Ectodermal cell (in vitro differentiated cells): ENCODE results near the gene SYCE1L. TPM values are rescaled to one million over a fixed set of nuclear protein-coding genes. Genes with fewer than 3 reads are reported as not detected.
"Not testable (repeated sequence)": the region's sequence is repeated elsewhere in the genome, so short reads cannot be mapped to it uniquely, and the experiment has no call there.

Experiments
- H3K27ac ChIP-seq: 2 replicates; pipeline ENCODE4 v1.7.0; 2013; ENCODE audit warnings: mild to moderate bottlenecking, low read depth, low read length; ENCODE audit not compliant: insufficient read depth, poor library complexity, severe bottlenecking
- H3K27me3 ChIP-seq: 2 replicates; pipeline ENCODE4 v1.7.0; 2013; ENCODE audit warnings: mild to moderate bottlenecking, low read length; ENCODE audit not compliant: insufficient read depth, control insufficient read depth, poor library complexity, severe bottlenecking
- H3K36me3 ChIP-seq: one replicate; pipeline ENCODE4 v1.7.0; 2013; ENCODE audit warnings: low read length; ENCODE audit not compliant: control insufficient read depth, insufficient read depth
- H3K4me1 ChIP-seq: one replicate; pipeline ENCODE4 v1.7.0; 2013; ENCODE audit warnings: low read length; ENCODE audit not compliant: control insufficient read depth, insufficient read depth
- H3K4me3 ChIP-seq: 2 replicates; pipeline ENCODE4 v1.7.0; 2013; ENCODE audit warnings: low read depth, low read length, control low read depth; ENCODE audit not compliant: insufficient read depth
- H3K9me3 ChIP-seq: 2 replicates; pipeline ENCODE4 v1.7.0; 2013; ENCODE audit warnings: mild to moderate bottlenecking, low read length, moderate library complexity; ENCODE audit not compliant: control insufficient read depth
- WGBS, 2 experiments: methylation state at CpG; one replicate each; pipeline ENCODE4 v1.1.7; 2013; ENCODE audit warnings: missing lambda C conversion rate in 2 of 2; 5-methylcytosine and 5-hydroxymethylcytosine counted together
- polyA plus RNA-seq, 4 experiments: library from polyadenylated mRNA; stranded (reverse); fragments of 50-300 nt; gene quantifications; one replicate each; pipeline ENCODE4 v1.2.3, GENCODE V29; 2013

SYCE1L gene
- polyA plus RNA-seq (2013, experiment 1 of 4): 6.3 TPM
- 5.7 TPM for polyA plus RNA-seq (2013, experiment 2 of 4)
- polyA plus RNA-seq (2013, experiment 3 of 4): 11.2 TPM
- 4.7 TPM for polyA plus RNA-seq (2013, experiment 4 of 4)

GRCh38 chr16:77199211-77199610 lies at the start of gene SYCE1L:
SYCE1L (plus strand) TSS chr16:77199408; CDS start chr16:77199452, 44 bp downstream.
- no peaks in the 10 kb centered on the region for H3K27me3 ChIP-seq
- no peaks in the 10 kb centered on the region for H3K9me3 ChIP-seq
- H3K27ac ChIP-seq: no peak within 1 kb of the TSS
- 93 to 95% methylated on average over 17 of the region's 18 CpGs for WGBS, 2 experiments
- no peak within 1 kb of the TSS for H3K4me3 ChIP-seq
- peaks cover 16% of the 10 kb centered on the region for H3K36me3 ChIP-seq
- no peaks in the 10 kb centered on the region for H3K4me1 ChIP-seq

GRCh38 chr16:77157346-77158058 lies 41.7 kb upstream of the SYCE1L start:
- no peak overlapping the region for H3K27ac ChIP-seq
- WGBS, 2 experiments: 89 to 94% methylated on average over 2 of the region's 3 CpGs
- H3K36me3 ChIP-seq: no peaks in the 10 kb centered on the region
- H3K4me3 ChIP-seq: no peak overlapping the region
- no peaks in the 10 kb centered on the region for H3K9me3 ChIP-seq
- no peaks in the 10 kb centered on the region for H3K4me1 ChIP-seq
- H3K27me3 ChIP-seq: no peaks in the 10 kb centered on the region

GRCh38 chr16:77158293-77158692 lies 40.9 kb upstream of the SYCE1L start:
- Histone ChIP-seq H3K27ac (no peak overlapping the region), H3K36me3 (no peaks in the 10 kb centered on the region), H3K9me3 (no peaks in the 10 kb centered on the region), H3K4me1 (no peaks in the 10 kb centered on the region), H3K4me3 (no peak overlapping the region), H3K27me3 (no peaks in the 10 kb centered on the region)
- 92 to 93% methylated on average over 5 to 6 of the region's 6 CpGs for WGBS, 2 experiments

GRCh38 chr16:77165006-77165405 lies 34.2 kb upstream of the SYCE1L start:
- WGBS, 2 experiments: 100% methylated on average over 1 of the region's 2 CpGs; no CpG with 5 or more reads in 1 of the 2 experiments

GRCh38 chr16:77165536-77166236 lies 33.5 kb upstream of the SYCE1L start:
- not testable (repeated sequence) for H3K9me3 ChIP-seq, H3K36me3 ChIP-seq
- 90 to 93% methylated on average over 8 to 9 of the region's 9 CpGs for WGBS, 2 experiments

More at GRCh38 chr16:77165006-77165405, 34.2 kb upstream of the SYCE1L start:
- H3K36me3 ChIP-seq: no peaks in the 10 kb centered on the region
- no peaks in the 10 kb centered on the region for H3K27me3 ChIP-seq
- H3K4me3 ChIP-seq: no peak overlapping the region
- no peaks in the 10 kb centered on the region for H3K4me1 ChIP-seq
- H3K27ac ChIP-seq: no peak overlapping the region
- no peaks in the 10 kb centered on the region for H3K9me3 ChIP-seq

GRCh38 chr16:77166726-77167125 lies 32.5 kb upstream of the SYCE1L start:
- no peak overlapping the region for H3K27ac ChIP-seq
- 95 to 97% methylated on average over 2 of the region's 2 CpGs for WGBS, 2 experiments
- H3K4me1 ChIP-seq: no peaks in the 10 kb centered on the region
- no peaks in the 10 kb centered on the region for H3K27me3 ChIP-seq
- no peaks in the 10 kb centered on the region for H3K36me3 ChIP-seq
- H3K9me3 ChIP-seq: no peaks in the 10 kb centered on the region
- no peak overlapping the region for H3K4me3 ChIP-seq

More at GRCh38 chr16:77165536-77166236, 33.5 kb upstream of the SYCE1L start:
- H3K27me3 ChIP-seq, H3K4me3 ChIP-seq, H3K4me1 ChIP-seq, H3K27ac ChIP-seq: not testable (repeated sequence)

GRCh38 chr16:77168901-77169300 lies 30.3 kb upstream of the SYCE1L start:
- WGBS, 2 experiments: 77 to 86% methylated on average over 4 of the region's 4 CpGs

GRCh38 chr16:77169650-77170236 lies 29.5 kb upstream of the SYCE1L start:
- H3K36me3 ChIP-seq: no peaks in the 10 kb centered on the region
- WGBS, 2 experiments: 25 to 26% methylated on average over 6 of the region's 6 CpGs
- no peaks in the 10 kb centered on the region for H3K9me3 ChIP-seq
- no peaks in the 10 kb centered on the region for H3K4me1 ChIP-seq
- no peaks in the 10 kb centered on the region for H3K27me3 ChIP-seq
- no peak overlapping the region for H3K4me3 ChIP-seq
- H3K27ac ChIP-seq: no peak overlapping the region

More at GRCh38 chr16:77168901-77169300, 30.3 kb upstream of the SYCE1L start:
- H3K4me1 ChIP-seq: no peaks in the 10 kb centered on the region
- H3K27ac ChIP-seq: no peak overlapping the region
- no peaks in the 10 kb centered on the region for H3K27me3 ChIP-seq
- no peak overlapping the region for H3K4me3 ChIP-seq
- no peaks in the 10 kb centered on the region for H3K9me3 ChIP-seq
- no peaks in the 10 kb centered on the region for H3K36me3 ChIP-seq

- Histone ChIP-seq H3K36me3 (no peaks in the 10 kb centered on the region), H3K27me3 (no peaks in the 10 kb centered on the region), H3K27ac (no peak overlapping the region), H3K4me1 (no peaks in the 10 kb centered on the region), H3K4me3 (no peak overlapping the region), H3K9me3 (no peaks in the 10 kb centered on the region)
- 88% methylated on average over 3 to 4 of the region's 4 CpGs for WGBS, 2 experiments
Observed at GRCh38 chr16:77170805-77171204, 28.4 kb upstream of the SYCE1L start.
